GM12878 (cell line): ENCODE data around the gene GREB1.

Source experiments
- CHD1 ChIP-seq: IDR thresholded peaks from 2 replicates; pipeline ENCODE4 v1.6.1; 2012; ENCODE audit warnings: low read depth, low read length, improper control_type of control experiment
- CTCF ChIP-seq, 3 experiments: IDR thresholded peaks in 2 of 3; conservative IDR thresholded peaks in 1 of 3; 2 replicates each; pipeline ENCODE4 v1.5.1; 2011; ENCODE audit warnings: low read depth in 3 of 3, low read length in 3 of 3, mild to moderate bottlenecking in 3 of 3, control low read depth in 2 of 3, moderate library complexity in 2 of 3, inconsistent platforms in 1 of 3, mixed read lengths in 1 of 3; ENCODE audit not compliant: control insufficient read depth in 2 of 3, insufficient read depth in 1 of 3; ENCODE audit errors: extremely low read depth in 1 of 3
- EZH2 ChIP-seq: IDR thresholded peaks from 2 replicates; pipeline ENCODE4 v1.6.1; 2012; ENCODE audit warnings: low read depth, mild to moderate bottlenecking, control low read depth, inconsistent platforms, low read length, borderline replicate concordance; ENCODE audit not compliant: control insufficient read depth
- NRF1 ChIP-seq: conservative IDR thresholded peaks from 2 replicates; pipeline ENCODE4 v1.6.1; 2011; ENCODE audit warnings: mild to moderate bottlenecking, low read depth, low read length, improper control_type of control experiment
- PAX8 ChIP-seq: fragments of 450-650 bp; IDR thresholded peaks from 2 replicates; pipeline ENCODE4 v1.6.1; 2017; ENCODE audit warnings: mild to moderate bottlenecking, moderate library complexity
- PKNOX1 ChIP-seq: fragments of 450-650 bp; IDR thresholded peaks from 2 replicates; pipeline ENCODE4 v1.6.1; 2016; ENCODE audit warnings: mild to moderate bottlenecking
- POLR2A ChIP-seq: IDR thresholded peaks from 2 replicates; pipeline ENCODE4 v1.6.1; 2011; ENCODE audit warnings: low read depth, mild to moderate bottlenecking, low read length
- RAD21 ChIP-seq: IDR thresholded peaks from 2 replicates; pipeline ENCODE4 v1.6.1; 2011; ENCODE audit warnings: mild to moderate bottlenecking, low read depth, low read length, moderate library complexity; ENCODE audit not compliant: insufficient read depth
- SMC3 ChIP-seq: IDR thresholded peaks from 2 replicates; pipeline ENCODE4 v1.6.1; 2011; ENCODE audit warnings: low read length, improper control_type of control experiment, borderline replicate concordance
- SP1 ChIP-seq: IDR thresholded peaks from one replicate; pipeline ENCODE4 v1.6.1; 2011; ENCODE audit warnings: low read depth, low read length
- SUZ12 ChIP-seq: fragments of 200-600 bp; sonication (generic); IDR thresholded peaks from one replicate; pipeline ENCODE4 v1.6.1; 2018; ENCODE audit warnings: antibody characterized with exemption, mild to moderate bottlenecking; ENCODE audit not compliant: unreplicated experiment
- ZBTB4 ChIP-seq: fragments of 450-650 bp; formaldehyde crosslinking; IDR thresholded peaks from 2 replicates; pipeline ENCODE4 v1.4.0; 2022; ENCODE audit warnings: mild to moderate bottlenecking, moderate library complexity

GRCh38 chr2:11657646-11658045 is 123.8 kb downstream of the GREB1 start:
- no peak for TF ChIP-seq PAX8
- no peak for TF ChIP-seq NRF1
- TF ChIP-seq POLR2A = no peak
- TF ChIP-seq CTCF (IDR thresholded peaks at IDR 0.05 in 2 of 3, conservative IDR thresholded peaks at IDR 0.05 in 1 of 3; ENCODE audit: control insufficient read depth in 2 of 3, extremely low read depth in 1 of 3, insufficient read depth in 1 of 3, low read depth in 3 of 3, low read length in 3 of 3) = no peak
- TF ChIP-seq SMC3 = no peak
- TF ChIP-seq CHD1 = no peak
- TF ChIP-seq ZBTB4 = no peak
- no peak for TF ChIP-seq RAD21
- no peak for TF ChIP-seq SP1
- TF ChIP-seq SUZ12 = no peak
- no peak for TF ChIP-seq PKNOX1
- no peak for TF ChIP-seq EZH2
